ENCODE results near the gene PKP3.
"Not testable (repeated sequence)": the region's sequence is repeated elsewhere in the genome, so short reads cannot be mapped to it uniquely, and the experiment has no call there.

PKP3 gene

GRCh38 chr11:409600-410483 is 15.8 kb downstream of the PKP3 start:
- H3K4me3 ChIP-seq (replicated peaks; ENCODE audit: low read depth, low read length), result no peak overlapping the region
- TF ChIP-seq CTCF (IDR thresholded peaks at IDR 0.05; ENCODE audit: low read length, missing control alignments), result no peak
- no peak for DNase-seq (ENCODE audit: low read depth)

- DNase-seq (ENCODE audit: low read depth), result not testable (repeated sequence)
These were observed 16.7 kb downstream of the PKP3 start for GRCh38 chr11:410711-411110.

GRCh38 chr11:411520-411919 is 17.5 kb downstream of the PKP3 start:
- not testable (repeated sequence) for H3K4me3 ChIP-seq (replicated peaks; ENCODE audit: low read depth, low read length); DNase-seq (ENCODE audit: low read depth)

More at GRCh38 chr11:410711-411110, 16.7 kb downstream of the PKP3 start:
- H3K4me3 ChIP-seq (replicated peaks; ENCODE audit: low read depth, low read length), result not testable (repeated sequence)

GRCh38 chr11:412641-413119 is 18.7 kb downstream of the PKP3 start:
- no peak for DNase-seq (ENCODE audit: low read depth)
- no peak overlapping the region for H3K4me3 ChIP-seq (replicated peaks; ENCODE audit: low read depth, low read length)
- TF ChIP-seq CTCF (IDR thresholded peaks at IDR 0.05; ENCODE audit: low read length, missing control alignments), result no peak

- TF ChIP-seq CTCF (IDR thresholded peaks at IDR 0.05; ENCODE audit: low read length, missing control alignments), result no peak
- no peak for DNase-seq (ENCODE audit: low read depth)
- H3K4me3 ChIP-seq (replicated peaks; ENCODE audit: low read depth, low read length), result no peak overlapping the region
These were observed 19.4 kb downstream of the PKP3 start for GRCh38 chr11:413120-414081.

- TF ChIP-seq CTCF (IDR thresholded peaks at IDR 0.05; ENCODE audit: low read length, missing control alignments), result no peak
These were observed 20.4 kb downstream of the PKP3 start for GRCh38 chr11:414318-414857.

GRCh38 chr11:415640-416041 is 21.6 kb downstream of the PKP3 start:
- TF ChIP-seq CTCF (IDR thresholded peaks at IDR 0.05; ENCODE audit: low read length, missing control alignments), result no peak
- DNase-seq (ENCODE audit: low read depth), result no peak
- no peak overlapping the region for H3K4me3 ChIP-seq (replicated peaks; ENCODE audit: low read depth, low read length)

More at GRCh38 chr11:414318-414857, 20.4 kb downstream of the PKP3 start:
- no peak for DNase-seq (ENCODE audit: low read depth)
- H3K4me3 ChIP-seq (replicated peaks; ENCODE audit: low read depth, low read length), result no peak overlapping the region

Data from fibroblast of pulmonary artery (primary cell).